Chondrocyte (in vitro differentiated cells): Measurements from ENCODE around the gene ERBB4. TPM values are rescaled to one million over a fixed set of nuclear protein-coding genes. Genes with fewer than 3 reads are reported as not detected.

Source experiments
- DNase-seq: peaks from one replicate; pipeline ENCODE4 v3.0.0; 2021; ENCODE audit warnings: mixed read lengths, low spot score
- H3K27ac Mint-ChIP-seq: one replicate; pipeline ENCODE4 v1.8.0; 2021; ENCODE audit warnings: mild to moderate bottlenecking, moderate library complexity, mixed read lengths; ENCODE audit not compliant: unreplicated experiment
- H3K27me3 Mint-ChIP-seq: 2 replicates; pipeline ENCODE4 v1.8.0; 2021; ENCODE audit warnings: low read depth, mixed read lengths
- H3K36me3 Mint-ChIP-seq: 2 replicates; pipeline ENCODE4 v1.8.0; 2021; ENCODE audit warnings: low read depth, mixed read lengths
- H3K4me1 Mint-ChIP-seq: 2 replicates; pipeline ENCODE4 v1.8.0; 2021; ENCODE audit warnings: low read depth, mild to moderate bottlenecking, mixed read lengths
- H3K4me3 Mint-ChIP-seq: one replicate; pipeline ENCODE4 v1.8.0; 2021; ENCODE audit warnings: mild to moderate bottlenecking, moderate library complexity, mixed read lengths; ENCODE audit not compliant: unreplicated experiment
- H3K9me3 Mint-ChIP-seq: 2 replicates; pipeline ENCODE4 v1.8.0; 2021; ENCODE audit warnings: low read depth, mixed read lengths
- total RNA-seq: library from RNA; stranded (reverse); gene quantifications from 3 replicates; pipeline ENCODE4 v1.2.1, GENCODE V29; 2021
- TF ChIP-seq, protein P1 (sequence below): fragments of 200-600 bp; sonication (generic); IDR thresholded peaks from 2 replicates; pipeline ENCODE4 v1.5.0; 2021; ENCODE audit warnings: antibody characterized with exemption, mild to moderate bottlenecking, moderate library complexity

ERBB4 gene
- total RNA-seq, 1 donor from 2014 or later = 1.3 TPM

- no peak for DNase-seq
- Mint-ChIP-seq H3K27me3 (no peaks in the 10 kb centered on the region), H3K9me3 (peaks cover 6% of the 10 kb centered on the region), H3K27ac (no peak overlapping the region), H3K4me3 (no peak overlapping the region), H3K4me1 (no peaks in the 10 kb centered on the region), H3K36me3 (no peaks in the 10 kb centered on the region)
- TF ChIP-seq, protein P1, sequence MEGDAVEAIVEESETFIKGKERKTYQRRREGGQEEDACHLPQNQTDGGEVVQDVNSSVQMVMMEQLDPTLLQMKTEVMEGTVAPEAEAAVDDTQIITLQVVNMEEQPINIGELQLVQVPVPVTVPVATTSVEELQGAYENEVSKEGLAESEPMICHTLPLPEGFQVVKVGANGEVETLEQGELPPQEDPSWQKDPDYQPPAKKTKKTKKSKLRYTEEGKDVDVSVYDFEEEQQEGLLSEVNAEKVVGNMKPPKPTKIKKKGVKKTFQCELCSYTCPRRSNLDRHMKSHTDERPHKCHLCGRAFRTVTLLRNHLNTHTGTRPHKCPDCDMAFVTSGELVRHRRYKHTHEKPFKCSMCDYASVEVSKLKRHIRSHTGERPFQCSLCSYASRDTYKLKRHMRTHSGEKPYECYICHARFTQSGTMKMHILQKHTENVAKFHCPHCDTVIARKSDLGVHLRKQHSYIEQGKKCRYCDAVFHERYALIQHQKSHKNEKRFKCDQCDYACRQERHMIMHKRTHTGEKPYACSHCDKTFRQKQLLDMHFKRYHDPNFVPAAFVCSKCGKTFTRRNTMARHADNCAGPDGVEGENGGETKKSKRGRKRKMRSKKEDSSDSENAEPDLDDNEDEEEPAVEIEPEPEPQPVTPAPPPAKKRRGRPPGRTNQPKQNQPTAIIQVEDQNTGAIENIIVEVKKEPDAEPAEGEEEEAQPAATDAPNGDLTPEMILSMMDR = no peak
These were observed 1068.9 kb downstream of the ERBB4 start for GRCh38 chr2:211469664-211470059.

- Mint-ChIP-seq H3K4me3 (no peak overlapping the region), H3K36me3 (no peaks in the 10 kb centered on the region), H3K4me1 (no peaks in the 10 kb centered on the region), H3K27ac (no peak overlapping the region), H3K9me3 (peaks cover 6% of the 10 kb centered on the region), H3K27me3 (no peaks in the 10 kb centered on the region)
- no peak for DNase-seq
- TF ChIP-seq, protein P1 = no peak
These were observed 1069.5 kb downstream of the ERBB4 start for GRCh38 chr2:211468877-211469663.

DNA sequence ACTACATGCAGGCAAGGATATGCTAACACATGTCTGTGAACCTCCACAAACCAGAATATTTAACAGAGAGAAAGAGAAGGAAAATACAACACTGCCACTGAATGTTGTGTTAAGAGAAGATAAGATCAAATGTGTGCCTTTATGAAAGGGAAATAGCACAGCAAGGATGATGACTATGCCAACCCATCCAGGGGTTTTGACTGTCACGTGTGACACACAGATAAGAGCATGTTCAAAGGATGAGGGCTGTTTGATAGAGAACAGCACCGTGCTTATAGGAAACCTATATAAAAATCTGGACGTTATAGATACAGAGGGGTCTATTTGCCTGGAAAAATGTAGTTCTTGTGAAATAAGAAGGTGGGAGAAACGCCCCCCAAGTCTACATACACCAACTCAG, 1070.4 kb downstream of the ERBB4 start:
- DNase-seq = no peak
- no peak overlapping the region for H3K27ac Mint-ChIP-seq
- TF ChIP-seq, protein P1 = no peak
- no peaks in the 10 kb centered on the region for H3K27me3 Mint-ChIP-seq
- no peaks in the 10 kb centered on the region for H3K36me3 Mint-ChIP-seq
- no peak overlapping the region for H3K4me3 Mint-ChIP-seq
- no peaks in the 10 kb centered on the region for H3K4me1 Mint-ChIP-seq
- peaks cover 6% of the 10 kb centered on the region for H3K9me3 Mint-ChIP-seq

DNA sequence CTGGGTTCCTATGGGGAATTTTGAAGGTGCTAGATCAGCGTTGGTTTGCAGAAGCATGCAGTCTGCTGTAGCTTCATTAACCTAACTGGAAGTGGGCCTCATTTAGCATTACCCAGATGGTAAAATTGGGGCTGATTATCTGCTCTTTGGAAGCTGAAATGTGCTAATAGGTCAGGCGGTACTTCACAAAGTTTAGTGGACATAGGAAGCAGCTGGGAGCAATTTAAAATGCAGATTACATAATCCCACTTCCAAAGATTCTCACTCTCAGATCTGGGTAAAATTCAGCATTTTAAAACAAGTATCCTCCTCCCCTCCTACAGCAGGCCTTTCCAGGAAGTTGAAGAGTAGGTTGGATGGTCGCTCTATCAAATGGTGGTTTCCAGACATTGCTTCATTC, 1075.2 kb downstream of the ERBB4 start:
- H3K9me3 Mint-ChIP-seq = peaks cover 2% of the 10 kb centered on the region
- no peaks in the 10 kb centered on the region for H3K36me3 Mint-ChIP-seq
- no peak overlapping the region for H3K4me3 Mint-ChIP-seq
- no peak for DNase-seq
- no peak overlapping the region for H3K27ac Mint-ChIP-seq
- no peaks in the 10 kb centered on the region for H3K27me3 Mint-ChIP-seq
- TF ChIP-seq, protein P1 = no peak
- H3K4me1 Mint-ChIP-seq = no peaks in the 10 kb centered on the region

GRCh38 chr2:211458974-211459373, 1079.6 kb downstream of the ERBB4 start:
- no peaks in the 10 kb centered on the region for H3K36me3 Mint-ChIP-seq
- no peak for DNase-seq

More at GRCh38 chr2:211458974-211459373, 1079.6 kb downstream of the ERBB4 start:
- Mint-ChIP-seq H3K4me1 (no peaks in the 10 kb centered on the region), H3K9me3 (peaks cover 2% of the 10 kb centered on the region), H3K27me3 (no peaks in the 10 kb centered on the region), H3K4me3 (no peak overlapping the region), H3K27ac (no peak overlapping the region)
- TF ChIP-seq, protein P1 = no peak
